HG03066 (cell line): Measurements from ENCODE around the gene UBE2D2.

Source experiments
- ATAC-seq: cut with Tn5 transposase; IDR thresholded peaks from one replicate; pipeline ENCODE4 v1.9.1; 2021; ENCODE audit warnings: low read depth; ENCODE audit not compliant: unreplicated experiment

Gene UBE2D2

GRCh38 chr5:139671096-139671841 is 110.1 kb downstream of the UBE2D2 start:
- no peak for ATAC-seq

- ATAC-seq = no peak
Observed at GRCh38 chr5:139675213-139675612, 114.1 kb downstream of the UBE2D2 start.

- ATAC-seq = no peak
Observed at GRCh38 chr5:139675825-139676224, 114.7 kb downstream of the UBE2D2 start.

- no peak for ATAC-seq
Observed at GRCh38 chr5:139676406-139676805, 115.3 kb downstream of the UBE2D2 start.

- no peak for ATAC-seq
Observed at GRCh38 chr5:139676951-139677735, 116.0 kb downstream of the UBE2D2 start.
